DMS153 treated with DMSO at 0.1 percent for 48 hours (cell line): Measurements from ENCODE around the gene ITGB8.

Experiments
- DNase-seq: peaks from one replicate; lab custom pipeline; 2025; ENCODE audit not compliant: unreplicated experiment; lab: John Stamatoyannopoulos, UW

The ITGB8 gene

DNA sequence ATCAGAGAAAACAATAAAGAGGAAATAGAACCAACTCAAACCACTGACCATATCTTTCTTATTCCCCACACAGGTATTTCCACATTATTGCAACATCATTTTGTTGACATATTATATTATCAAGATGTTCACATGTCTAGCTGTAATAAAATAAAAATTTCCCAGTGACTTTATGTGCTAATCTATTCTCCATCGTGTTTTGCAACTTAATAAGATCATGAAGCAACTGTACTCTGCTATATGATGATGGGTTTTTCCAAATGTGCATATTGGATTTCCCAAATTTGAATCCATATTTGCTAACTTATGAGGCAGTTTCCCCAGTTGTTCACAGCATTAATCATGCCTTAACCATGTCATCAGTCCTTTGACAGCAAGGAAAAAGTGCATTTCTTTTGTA lies 127.8 kb downstream of the ITGB8 start:
- no peak for DNase-seq

DNA sequence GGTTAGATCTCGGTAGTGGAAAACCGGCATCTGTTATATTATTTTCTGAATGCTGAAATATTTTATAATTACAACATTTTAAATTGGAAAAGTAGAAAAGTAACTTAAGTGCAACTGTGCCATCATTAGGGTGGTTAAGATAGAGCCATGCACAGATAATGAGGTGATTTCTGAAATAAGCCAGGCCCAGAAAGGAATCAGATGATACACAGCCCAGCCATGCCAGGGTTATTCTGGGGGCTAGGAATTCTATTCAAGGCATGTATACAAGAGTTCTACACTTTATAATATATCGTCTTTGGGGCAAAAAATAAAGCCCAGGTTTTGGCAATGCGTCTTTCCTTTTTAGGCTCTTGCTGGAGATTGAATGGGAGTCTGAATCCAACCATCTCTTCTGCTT lies 128.7 kb downstream of the ITGB8 start:
- no peak for DNase-seq

- DNase-seq, result no peak
Observed at GRCh38 chr7:20464891-20465290, 134.2 kb downstream of the ITGB8 start.
